SK-N-SH (cell line): ENCODE results near the gene MAG. TPM values are rescaled to one million over a fixed set of nuclear protein-coding genes. Genes with fewer than 3 reads are reported as not detected.

Experiments used
- CTCF ChIA-PET: fragments of 300-600, 350-600 bp; formaldehyde crosslinking; extraction: SDS; loops from one replicate; lab custom pipeline; 2021; lab: Yijun Ruan, JAX
- POLR2A ChIA-PET: fragments of 350-600 bp; sonication (Branson Sonifier 250); formaldehyde crosslinking; extraction: SDS; loops from one replicate; lab custom pipeline; 2020; ENCODE audit warnings: antibody characterized with exemption, inconsistent platforms; lab: Yijun Ruan, JAX
- DNase-seq: peaks from one replicate; pipeline ENCODE4 v3.0.0; 2012
- H2AFZ ChIP-seq: fragments of 200-600 bp; sonication (generic); 2 replicates; pipeline ENCODE4 v1.8.1; 2016; ENCODE audit warnings: antibody characterized with exemption, mild to moderate bottlenecking, low read depth
- H3F3A ChIP-seq: fragments of 200-600 bp; sonication (generic); replicated peaks from 2 replicates; pipeline ENCODE3; 2016; ENCODE audit warnings: antibody characterized with exemption, mild to moderate bottlenecking; ENCODE audit not compliant: insufficient read depth
- H3K27ac ChIP-seq, 2 experiments: fragments of 200-500 bp in 1 of 2; fragments of 200-600 bp in 1 of 2; sonication (Bioruptor generic) in 1 of 2; sonication (generic), shearing (Covaris generic) in 1 of 2; 2 replicates each; pipeline versions ENCODE4 v1.5.1 to v1.6.1; 2014 to 2016; ENCODE audit warnings: low read depth in 2 of 2, inconsistent platforms in 1 of 2, low read length in 1 of 2, mild to moderate bottlenecking in 1 of 2, mixed read lengths in 1 of 2
- H3K27me3 ChIP-seq: fragments of 200-600 bp; sonication (generic), shearing (Covaris generic); 2 replicates; pipeline ENCODE4 v1.6.1; 2016; ENCODE audit warnings: mixed run types; ENCODE audit not compliant: insufficient read depth
- H3K36me3 ChIP-seq, 2 experiments: fragments of 200-500 bp in 1 of 2; fragments of 200-600 bp in 1 of 2; sonication (Bioruptor generic) in 1 of 2; sonication (generic) in 1 of 2; replicated peaks in 1 of 2; 2 replicates each; pipeline versions ENCODE3 to v1.5.1; 2014 to 2016; ENCODE audit warnings: low read length in 1 of 2, mild to moderate bottlenecking in 1 of 2; ENCODE audit not compliant: insufficient read depth in 2 of 2, control insufficient read depth in 1 of 2
- H3K4me1 ChIP-seq, 2 experiments: fragments of 200-500 bp in 1 of 2; fragments of 200-600 bp in 1 of 2; sonication (Bioruptor generic) in 1 of 2; sonication (generic), shearing (Covaris generic) in 1 of 2; 2 replicates each; pipeline versions ENCODE4 v1.5.1 to v1.6.1; 2014 to 2016; ENCODE audit warnings: low read depth in 1 of 2, low read length in 1 of 2, mixed run types in 1 of 2; ENCODE audit not compliant: insufficient read depth in 2 of 2, control insufficient read depth in 1 of 2
- H3K4me2 ChIP-seq: fragments of 200-600 bp; sonication (generic), shearing (Covaris generic); 2 replicates; pipeline ENCODE4 v1.6.1; 2017; ENCODE audit warnings: mixed run types
- H3K4me3 ChIP-seq, 2 experiments: fragments of 200-500 bp in 1 of 2; fragments of 200-600 bp in 1 of 2; sonication (Bioruptor generic) in 1 of 2; sonication (generic), shearing (Covaris generic) in 1 of 2; 2 replicates each; pipeline versions ENCODE4 v1.5.1 to v1.8.1; 2014 to 2016; ENCODE audit warnings: low read depth in 2 of 2, inconsistent platforms in 1 of 2, low read length in 1 of 2, mild to moderate bottlenecking in 1 of 2, mixed read lengths in 1 of 2, moderate library complexity in 1 of 2
- H3K79me2 ChIP-seq: fragments of 200-600 bp; sonication (generic); 2 replicates; pipeline ENCODE4 v1.8.1; 2017; ENCODE audit warnings: mild to moderate bottlenecking; ENCODE audit not compliant: insufficient read depth
- H3K9ac ChIP-seq: fragments of 200-600 bp; sonication (generic); 2 replicates; pipeline ENCODE4 v1.6.1; 2017; ENCODE audit warnings: mixed run types
- H3K9me2 ChIP-seq: fragments of 200-600 bp; sonication (generic); 2 replicates; pipeline ENCODE4 v1.6.1; 2017; ENCODE audit warnings: mixed run types
- H3K9me3 ChIP-seq: fragments of 200-600 bp; sonication (generic); 2 replicates; pipeline ENCODE4 v1.6.1; 2017; ENCODE audit warnings: mixed run types, mild to moderate bottlenecking, moderate library complexity
- H4K20me1 ChIP-seq: fragments of 200-600 bp; sonication (generic); 2 replicates; pipeline ENCODE4 v1.6.1; 2017; ENCODE audit warnings: mild to moderate bottlenecking, mixed run types; ENCODE audit not compliant: insufficient read depth
- CHD2 ChIP-seq: fragments of 150-350 bp; IDR thresholded peaks from 2 replicates; pipeline ENCODE4 v1.6.1; 2018; ENCODE audit warnings: low read length; ENCODE audit not compliant: partially characterized antibody
- EZH2phosphoT487 ChIP-seq: fragments of 200-600 bp; sonication (generic); IDR thresholded peaks from 2 replicates; pipeline ENCODE4 v1.6.1; 2017; ENCODE audit warnings: low read depth, mixed run types, mild to moderate bottlenecking, antibody characterized with exemption, moderate library complexity, borderline replicate concordance
- FOSL2 ChIP-seq: IDR thresholded peaks from 2 replicates; pipeline ENCODE4 v1.4.0; 2012; ENCODE audit warnings: low read depth, mild to moderate bottlenecking, moderate library complexity, borderline replicate concordance
- FOXM1 ChIP-seq: IDR thresholded peaks from 2 replicates; pipeline ENCODE4 v1.4.0; 2012; ENCODE audit warnings: low read depth, mild to moderate bottlenecking
- GABPA ChIP-seq: IDR thresholded peaks from 2 replicates; pipeline ENCODE4 v1.4.0; 2012; ENCODE audit warnings: low read depth, mild to moderate bottlenecking
- GATA2 ChIP-seq: sonication (generic); formaldehyde crosslinking; IDR thresholded peaks from 2 replicates; pipeline ENCODE4 v1.5.0; 2020; ENCODE audit warnings: mild to moderate bottlenecking, missing genetic modification reagents
- IRF3 ChIP-seq: fragments of 150-350 bp; IDR thresholded peaks from 2 replicates; pipeline ENCODE4 v1.6.1; 2016; ENCODE audit warnings: mild to moderate bottlenecking, low read depth, low read length
- MAX ChIP-seq: IDR thresholded peaks from 2 replicates; pipeline ENCODE4 v1.4.0; 2012; ENCODE audit warnings: low read depth
- MXI1 ChIP-seq: IDR thresholded peaks from 2 replicates; pipeline ENCODE4 v1.6.1; 2012; ENCODE audit warnings: mild to moderate bottlenecking, low read depth, low read length, improper control_type of control experiment
- NFIC ChIP-seq: IDR thresholded peaks from 2 replicates; pipeline ENCODE4 v1.4.0; 2012; ENCODE audit warnings: borderline replicate concordance
- NRF1 ChIP-seq: IDR thresholded peaks from 2 replicates; pipeline ENCODE4 v1.6.1; 2012; ENCODE audit warnings: low read depth, mild to moderate bottlenecking, low read length
- PBX3 ChIP-seq: IDR thresholded peaks from 2 replicates; pipeline ENCODE4; 2012
- REST ChIP-seq: IDR thresholded peaks from 2 replicates; pipeline ENCODE4 v1.6.1; 2012; ENCODE audit warnings: mild to moderate bottlenecking, low read depth, low read length, moderate library complexity
- RFX5 ChIP-seq: IDR thresholded peaks from 2 replicates; pipeline ENCODE4 v1.6.1; 2012; ENCODE audit warnings: mild to moderate bottlenecking, improper control_type of control experiment, low read length
- SMC3 ChIP-seq: IDR thresholded peaks from 2 replicates; pipeline ENCODE4 v1.6.1; 2012; ENCODE audit warnings: low read depth, low read length, improper control_type of control experiment
- TEAD4 ChIP-seq: IDR thresholded peaks from 2 replicates; pipeline ENCODE4 v1.4.0; 2012; ENCODE audit warnings: mild to moderate bottlenecking, borderline replicate concordance; ENCODE audit not compliant: insufficient read depth
- USF2 ChIP-seq: fragments of 150-350 bp; IDR thresholded peaks from 2 replicates; pipeline ENCODE4 v1.6.1; 2017; ENCODE audit warnings: antibody characterized with exemption, low read length, low read depth, borderline replicate concordance
- ZBTB33 ChIP-seq: IDR thresholded peaks from 2 replicates; pipeline ENCODE4 v1.4.0; 2012; ENCODE audit warnings: low read depth, borderline replicate concordance
- WGBS: methylation state at CpG from one replicate; pipeline ENCODE4 v1.1.6; 2017; ENCODE audit warnings: low lambda C conversion rate; 5-methylcytosine and 5-hydroxymethylcytosine counted together
- polyA plus RNA-seq, 3 experiments: library from polyadenylated mRNA; depleted of rRNA; stranded (reverse); fragments of >200 nt; gene quantifications; 2 replicates each; pipeline ENCODE4 v1.2.3, GENCODE V29; 2012

Gene MAG
- polyA plus RNA-seq, 1 of the 3 experiments (the other 2 are of a cell fraction), result not detected

GRCh38 chr19:35247526-35248309 is 44.2 kb upstream of the MAG start:
- Histone ChIP-seq H4K20me1 (no peaks in the 10 kb centered on the region), H3F3A (no peaks in the 10 kb centered on the region), H3K9me2 (no peaks in the 10 kb centered on the region), H3K27ac (no peak overlapping the region), H2AFZ (no peak overlapping the region), H3K9ac (no peak overlapping the region), H3K27me3 (peaks cover 51% of the 10 kb centered on the region), H3K4me1 (no peaks in the 10 kb centered on the region), H3K36me3 (no peaks in the 10 kb centered on the region), H3K4me3 (no peak overlapping the region), H3K79me2 (no peaks in the 10 kb centered on the region), H3K9me3 (no peaks in the 10 kb centered on the region; the same call in 1 of the 2 replicates), H3K4me2 (no peak overlapping the region)
- POLR2A ChIA-PET, result no interaction called here
- 8% methylated on average over 12 of the region's 42 CpGs for WGBS
- TF ChIP-seq PBX3 (no peak), MAX (no peak), CHD2 (no peak), ZBTB33 (no peak), NRF1 (no peak), IRF3 (no peak), NFIC (no peak), MXI1 (no peak), FOSL2 (no peak), RFX5 (no peak), EZH2phosphoT487 (no peak), TEAD4 (no peak), FOXM1 (no peak), GABPA (no peak), REST (no peak), USF2 (no peak), GATA2 (CRISPR knock-in tag) (no peak), SMC3 (no peak)
- CTCF ChIA-PET, result no interaction called here
- no peak for DNase-seq
